Measurements from ENCODE around the gene PPIC.
A peak's percentile ranks its signal among the peaks of the same experiment; 100 is the strongest.
"Not testable (repeated sequence)": the region's sequence is repeated elsewhere in the genome, so short reads cannot be mapped to it uniquely, and the experiment has no call there.

The PPIC gene

GRCh38 chr5:123007182-123007581, 29.3 kb downstream of the PPIC start:
- no peak for DNase-seq

- DNase-seq, result no peak
Measured at GRCh38 chr5:123001808-123002207, 34.7 kb downstream of the PPIC start.

GRCh38 chr5:123000731-123001130, 35.8 kb downstream of the PPIC start:
- DNase-seq, result no peak

GRCh38 chr5:122999947-123000563, 36.5 kb downstream of the PPIC start:
- peak; percentile 2 for DNase-seq

GRCh38 chr5:122997294-122997693, 39.2 kb downstream of the PPIC start:
- no peak for DNase-seq

GRCh38 chr5:122996091-122996490, 40.4 kb downstream of the PPIC start:
- DNase-seq, result no peak

GRCh38 chr5:122985954-122986721, 50.4 kb downstream of the PPIC start:
- DNase-seq, result no peak

- no peak for DNase-seq
Measured at GRCh38 chr5:122985006-122985700, 51.4 kb downstream of the PPIC start.

- no peak for DNase-seq
Measured at GRCh38 chr5:122984425-122984824, 52.1 kb downstream of the PPIC start.

- DNase-seq, result no peak
Measured at GRCh38 chr5:122982376-122982775, 54.1 kb downstream of the PPIC start.

GRCh38 chr5:122981846-122982245, 54.7 kb downstream of the PPIC start:
- no peak for DNase-seq

GRCh38 chr5:122978644-122979297, 57.8 kb downstream of the PPIC start:
- DNase-seq, result no peak

GRCh38 chr5:122978068-122978467, 58.5 kb downstream of the PPIC start:
- DNase-seq, result no peak

GRCh38 chr5:122977319-122977718, 59.2 kb downstream of the PPIC start:
- DNase-seq, result no peak

GRCh38 chr5:122974251-122974650, 62.3 kb downstream of the PPIC start:
- DNase-seq, result not testable (repeated sequence)

GRCh38 chr5:122973759-122974158, 62.8 kb downstream of the PPIC start:
- not testable (repeated sequence) for DNase-seq
